ENCODE results near the gene MAP2K7. TPM values are rescaled to one million over a fixed set of nuclear protein-coding genes. Genes with fewer than 3 reads are reported as not detected.

Gene MAP2K7
- total RNA-seq, 1 experiment from 2014 or later, result 39.4 TPM

DNA sequence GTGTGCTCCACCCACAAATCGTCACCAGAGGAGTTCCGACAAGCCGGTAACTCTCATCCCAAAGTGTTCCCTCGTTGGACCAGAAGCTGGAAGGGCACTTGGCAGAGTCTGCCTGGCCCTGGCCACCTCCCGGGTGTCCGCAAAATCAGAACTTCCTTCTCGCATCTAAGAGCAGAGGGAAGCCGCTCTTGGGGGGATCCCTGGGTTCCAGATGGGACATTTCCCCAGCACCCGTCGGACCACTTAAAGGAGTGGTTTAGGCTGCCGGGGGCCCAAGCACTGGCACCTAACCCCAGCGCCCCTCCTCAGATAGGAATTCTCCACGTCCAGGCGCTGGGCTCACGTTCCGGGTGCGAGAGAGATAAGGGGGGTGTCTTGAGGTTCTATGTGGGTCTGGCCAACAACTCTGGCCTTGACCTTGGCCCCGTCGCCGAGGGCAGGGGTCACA is 857 bp upstream of the MAP2K7 start:
- ChIA-PET POLR2A (interaction anchor here (0.5 to 1.8 kb wide), 6 partner anchors 13 to 114 kb away, joined by 3 to 10 read pairs (median 6); partner anchors contain the start of gene LRRC8E), CTCF (interaction anchor here (0.6 to 5.0 kb wide), 23 partner anchors 9 to 1242 kb away, joined by 3 to 70 read pairs (median 6); partner anchors contain the start of genes LRRC8E, SNAPC2, TIMM44 and TRAPPC5)
- Mint-ChIP-seq H3K27ac (peak overlapping the region; percentile 97), H3K36me3 (no peaks in the 10 kb centered on the region), H3K4me3 (peak overlapping the region; percentile 83), H3K27me3 (ENCODE audit: low read depth) (peaks cover 13% of the 10 kb centered on the region), H3K9me3 (no peaks in the 10 kb centered on the region), H3K4me1 (peaks cover 20% of the 10 kb centered on the region)
- DNase-seq (ENCODE audit: low spot score) (no peak), ATAC-seq (no peak)
- TF ChIP-seq EMX1 (CRISPR knock-in tag; IDR thresholded peaks at IDR 0.05) (no peak), RORB (CRISPR knock-in tag; IDR thresholded peaks at IDR 0.05) (no peak), CTCF (IDR thresholded peaks at IDR 0.05) (no peak), ATF1 (CRISPR knock-in tag; IDR thresholded peaks at IDR 0.05) (0 out of 2 replicates have a peak, but pooled peaks have one; percentile 28), E2F4 (CRISPR knock-in tag; IDR thresholded peaks at IDR 0.05; ENCODE audit: borderline replicate concordance, low read depth) (no peak), CREM (CRISPR knock-in tag; IDR thresholded peaks at IDR 0.05) (0 out of 2 replicates have a peak, but pooled peaks have one; percentile 63), NR2C2 (CRISPR knock-in tag; IDR thresholded peaks at IDR 0.05) (no peak), GABPB1 (CRISPR knock-in tag; IDR thresholded peaks at IDR 0.05) (no peak), ZBTB21 (CRISPR knock-in tag; IDR thresholded peaks at IDR 0.05; ENCODE audit: borderline replicate concordance) (no peak)

DNA sequence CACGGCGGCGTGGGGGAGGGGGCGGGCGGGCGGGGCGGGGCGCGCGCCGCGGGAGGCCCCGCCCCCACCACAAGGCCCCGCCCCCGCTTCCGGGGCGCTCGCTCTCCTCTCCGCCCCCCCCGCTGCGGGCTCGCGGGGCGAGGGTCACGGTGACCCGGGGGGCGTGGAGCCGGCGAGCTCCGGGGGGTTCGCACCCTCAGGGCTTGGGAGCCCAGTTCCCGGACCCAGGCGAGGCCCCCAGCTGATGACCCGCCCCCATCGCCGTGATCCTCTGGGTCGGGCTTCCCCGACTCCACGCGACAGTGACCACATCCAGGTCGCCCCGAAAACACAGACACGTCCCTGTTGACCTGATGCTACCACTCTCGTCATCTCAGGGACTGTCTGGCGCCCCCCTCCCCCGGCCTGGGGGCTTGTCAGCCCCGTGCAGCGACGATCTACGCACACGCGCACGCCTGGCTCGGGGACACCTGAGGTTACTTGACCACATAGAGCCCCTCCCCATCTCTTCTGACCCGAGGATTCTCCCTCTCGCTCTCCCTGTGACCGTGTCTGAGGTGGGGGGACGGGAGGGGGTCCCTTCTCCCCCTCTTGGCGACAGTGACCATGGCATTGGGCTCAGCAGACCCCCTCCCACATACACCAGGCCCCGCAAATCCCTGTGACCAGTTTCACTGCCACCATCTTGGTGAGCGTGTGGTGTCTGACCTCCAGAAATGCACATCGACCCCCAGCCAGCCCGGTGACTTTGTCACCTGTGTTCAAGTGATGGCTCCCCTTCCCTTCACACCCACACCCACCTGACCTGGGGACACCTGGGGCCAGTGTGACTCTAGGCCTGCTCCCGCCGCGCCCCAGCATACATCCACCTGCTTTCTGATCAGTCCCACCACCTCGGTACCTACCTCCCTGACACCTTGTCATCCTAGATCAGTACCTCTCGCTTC is 670 bp downstream of the MAP2K7 start:
- peaks cover 13% of the 10 kb centered on the region for H3K27me3 Mint-ChIP-seq (ENCODE audit: low read depth)
- DNase-seq (ENCODE audit: low spot score) (no peak), ATAC-seq (no peak; the same call in 1 of the 2 replicates)
- no peak for TF ChIP-seq ZNF317 (CRISPR knock-in tag; IDR thresholded peaks at IDR 0.05; ENCODE audit: borderline replicate concordance, low read depth)
- TF ChIP-seq JUN (CRISPR knock-in tag; IDR thresholded peaks at IDR 0.05), result no peak
- no peak for TF ChIP-seq GABPB1 (CRISPR knock-in tag; IDR thresholded peaks at IDR 0.05)
- TF ChIP-seq MXD4 (CRISPR knock-in tag; IDR thresholded peaks at IDR 0.05; ENCODE audit: borderline replicate concordance), result no peak
- no peak for TF ChIP-seq NR3C1 (CRISPR knock-in tag; conservative IDR thresholded peaks at IDR 0.05; ENCODE audit: low read depth)
- TF ChIP-seq, protein P1, sequence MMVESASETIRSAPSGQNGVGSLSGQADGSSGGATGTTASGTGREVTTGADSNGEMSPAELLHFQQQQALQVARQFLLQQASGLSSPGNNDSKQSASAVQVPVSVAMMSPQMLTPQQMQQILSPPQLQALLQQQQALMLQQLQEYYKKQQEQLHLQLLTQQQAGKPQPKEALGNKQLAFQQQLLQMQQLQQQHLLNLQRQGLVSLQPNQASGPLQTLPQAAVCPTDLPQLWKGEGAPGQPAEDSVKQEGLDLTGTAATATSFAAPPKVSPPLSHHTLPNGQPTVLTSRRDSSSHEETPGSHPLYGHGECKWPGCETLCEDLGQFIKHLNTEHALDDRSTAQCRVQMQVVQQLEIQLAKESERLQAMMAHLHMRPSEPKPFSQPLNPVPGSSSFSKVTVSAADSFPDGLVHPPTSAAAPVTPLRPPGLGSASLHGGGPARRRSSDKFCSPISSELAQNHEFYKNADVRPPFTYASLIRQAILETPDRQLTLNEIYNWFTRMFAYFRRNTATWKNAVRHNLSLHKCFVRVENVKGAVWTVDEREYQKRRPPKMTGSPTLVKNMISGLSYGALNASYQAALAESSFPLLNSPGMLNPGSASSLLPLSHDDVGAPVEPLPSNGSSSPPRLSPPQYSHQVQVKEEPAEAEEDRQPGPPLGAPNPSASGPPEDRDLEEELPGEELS (CRISPR knock-in tag; IDR thresholded peaks at IDR 0.05), result no peak; the same call in 1 of the 2 replicates
- TF ChIP-seq MYBL2 (CRISPR knock-in tag; IDR thresholded peaks at IDR 0.05), result no peak
- TF ChIP-seq NR2C2 (CRISPR knock-in tag; IDR thresholded peaks at IDR 0.05), result no peak
- TF ChIP-seq SMAD3 (CRISPR knock-in tag; IDR thresholded peaks at IDR 0.05; ENCODE audit: borderline replicate concordance), result no peak
- TF ChIP-seq GTF2I (CRISPR knock-in tag; conservative IDR thresholded peaks at IDR 0.05), result no peak
- peak; percentile 79 for TF ChIP-seq ZNF423 (CRISPR knock-in tag; IDR thresholded peaks at IDR 0.05)
- TF ChIP-seq, protein P2, sequence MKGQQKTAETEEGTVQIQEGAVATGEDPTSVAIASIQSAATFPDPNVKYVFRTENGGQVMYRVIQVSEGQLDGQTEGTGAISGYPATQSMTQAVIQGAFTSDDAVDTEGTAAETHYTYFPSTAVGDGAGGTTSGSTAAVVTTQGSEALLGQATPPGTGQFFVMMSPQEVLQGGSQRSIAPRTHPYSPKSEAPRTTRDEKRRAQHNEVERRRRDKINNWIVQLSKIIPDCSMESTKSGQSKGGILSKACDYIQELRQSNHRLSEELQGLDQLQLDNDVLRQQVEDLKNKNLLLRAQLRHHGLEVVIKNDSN (CRISPR knock-in tag; IDR thresholded peaks at IDR 0.05), result no peak
- no peak for TF ChIP-seq ETV6 (CRISPR knock-in tag; IDR thresholded peaks at IDR 0.05)
- TF ChIP-seq ARID4B (CRISPR knock-in tag; IDR thresholded peaks at IDR 0.05; ENCODE audit: borderline replicate concordance), result 0 out of 2 replicates have a peak, but pooled peaks have one; percentile 22
- no peak for TF ChIP-seq RORB (CRISPR knock-in tag; IDR thresholded peaks at IDR 0.05)
- ChIA-PET CTCF (interaction anchor here (0.5 to 5.0 kb wide), 26 partner anchors 7 to 805 kb away, joined by 3 to 70 read pairs (median 5); partner anchors contain the start of genes LRRC8E, SNAPC2, TIMM44 and TRAPPC5), POLR2A (interaction anchor here (0.5 to 1.8 kb wide), 8 partner anchors 16 to 336 kb away, joined by 3 to 10 read pairs (median 5); partner anchors contain the start of gene LRRC8E)
- H3K36me3 Mint-ChIP-seq, result no peaks in the 10 kb centered on the region
- peak overlapping the region; percentile 90 for H3K4me3 Mint-ChIP-seq
- peak overlapping the region; percentile 34 for H3K27ac Mint-ChIP-seq
- no peaks in the 10 kb centered on the region for H3K9me3 Mint-ChIP-seq
- peaks cover 20% of the 10 kb centered on the region for H3K4me1 Mint-ChIP-seq
